Keratinocyte (primary cell): ENCODE results near the gene PPP1R18. TPM values are rescaled to one million over a fixed set of nuclear protein-coding genes. Genes with fewer than 3 reads are reported as not detected.

Source experiments
- DNase-seq: peaks from one replicate; pipeline ENCODE4 v3.0.0-alpha.2; 2011; ENCODE audit warnings: low read depth, missing footprints, low spot score
- FAIRE-seq: peaks from 2 replicates; lab custom pipeline; 2011; peaks lifted over from hg19 to GRCh38; lab: Jason Lieb, UNC
- H2AFZ ChIP-seq: 2 replicates; pipeline ENCODE4 v1.6.0; 2012; ENCODE audit warnings: low read length, control low read depth, inconsistent platforms; ENCODE audit not compliant: control insufficient read depth
- H3K27ac ChIP-seq: 2 replicates; pipeline ENCODE4 v1.5.1; 2011; ENCODE audit warnings: low read length; ENCODE audit not compliant: control insufficient read depth, insufficient read depth
- H3K27me3 ChIP-seq: 3 replicates; pipeline ENCODE4 v1.6.0; 2011; ENCODE audit warnings: low read length; ENCODE audit not compliant: control insufficient read depth, insufficient read depth; ENCODE audit errors: extremely low read depth
- H3K36me3 ChIP-seq, 2 experiments: 2 replicates in 1 of 2; 3 replicates in 1 of 2; pipeline ENCODE4 v1.5.1; 2011; ENCODE audit warnings: low read length in 2 of 2, mild to moderate bottlenecking in 1 of 2; ENCODE audit not compliant: control insufficient read depth in 2 of 2, insufficient read depth in 2 of 2; ENCODE audit errors: extremely low read depth in 1 of 2
- H3K4me1 ChIP-seq: 3 replicates; pipeline ENCODE4 v1.5.1; 2011; ENCODE audit warnings: low read length; ENCODE audit not compliant: control insufficient read depth, insufficient read depth; ENCODE audit errors: extremely low read depth
- H3K4me2 ChIP-seq: 3 replicates; pipeline ENCODE4 v1.6.0; 2011; ENCODE audit warnings: low read depth, low read length; ENCODE audit not compliant: control insufficient read depth, insufficient read depth; ENCODE audit errors: extremely low read depth
- H3K4me3 ChIP-seq, 3 experiments: fragments of 200-600 bp in 1 of 3; sonication (generic) in 1 of 3; 2 replicates in 2 of 3; 3 replicates in 1 of 3; pipeline ENCODE4 v1.5.1; 2011 to 2016; ENCODE audit warnings: low read length in 3 of 3, mild to moderate bottlenecking in 3 of 3, control low read depth in 2 of 3, inconsistent platforms in 1 of 3, low read depth in 1 of 3, mixed read lengths in 1 of 3, mixed run types in 1 of 3, moderate library complexity in 1 of 3; ENCODE audit not compliant: control insufficient read depth in 2 of 3, insufficient read depth in 2 of 3; ENCODE audit errors: extremely low read depth in 1 of 3
- H3K79me2 ChIP-seq: 2 replicates; pipeline ENCODE4 v1.6.0; 2012; ENCODE audit warnings: low read length; ENCODE audit not compliant: control insufficient read depth, insufficient read depth
- H3K9ac ChIP-seq: 3 replicates; pipeline ENCODE4 v1.6.0; 2011; ENCODE audit warnings: low read length; ENCODE audit not compliant: control insufficient read depth, insufficient read depth; ENCODE audit errors: extremely low read depth
- H3K9me1 ChIP-seq: 3 replicates; pipeline ENCODE4 v1.6.0; 2011; ENCODE audit warnings: low read length; ENCODE audit not compliant: control insufficient read depth, insufficient read depth; ENCODE audit errors: extremely low read depth
- H3K9me3 ChIP-seq: 2 replicates; pipeline ENCODE4 v1.5.1; 2012; ENCODE audit warnings: low read depth, low read length; ENCODE audit not compliant: control insufficient read depth
- H4K20me1 ChIP-seq: 3 replicates; pipeline ENCODE4 v1.6.0; 2011; ENCODE audit warnings: low read length; ENCODE audit not compliant: control insufficient read depth, insufficient read depth; ENCODE audit errors: extremely low read depth
- CTCF ChIP-seq, 3 experiments: IDR thresholded peaks in 1 of 3; conservative IDR thresholded peaks in 1 of 3; optimal IDR thresholded peaks in 1 of 3; 2 replicates in 2 of 3; 3 replicates in 1 of 3; pipeline versions ENCODE3 to v1.5.1; 2011; ENCODE audit warnings: low read length in 3 of 3, mild to moderate bottlenecking in 3 of 3, moderate library complexity in 2 of 3, control low read depth in 1 of 3, inconsistent platforms in 1 of 3; ENCODE audit not compliant: insufficient read depth in 2 of 3; ENCODE audit errors: extremely low read depth in 1 of 3
- EZH2 ChIP-seq: IDR thresholded peaks from one replicate; pipeline ENCODE4 v1.6.1; 2012; ENCODE audit warnings: inconsistent platforms, mild to moderate bottlenecking, low read length, moderate library complexity
- dilution Hi-C: fragments of 300-500 bp; cut with MboI; formaldehyde crosslinking; loops from one replicate; pipeline ENCODE4 v1.7.0; 2020; ENCODE audit warnings: low sequenced_read_pairs; ENCODE audit not compliant: extremely low pct_ligation_motif_present
- polyA plus RNA-seq, 5 experiments: library from polyadenylated mRNA; depleted of rRNA in 3 of 5; stranded (reverse) in 3 of 5; stranded (forward) in 1 of 5; unstranded in 1 of 5; fragments of >200 nt; gene quantifications; 1 replicate in 1 of 5; 2 replicates in 3 of 5; 3 replicates in 1 of 5; pipeline versions ENCODE4 v1.2.1 to v1.2.3, GENCODE V29; 2011 to 2012; ENCODE audit warnings: missing spikeins in 2 of 5, low read depth in 1 of 5, low replicate concordance in 1 of 5

The PPP1R18 gene
- polyA plus RNA-seq, 1 donor (not counting 4 experiments of a cell fraction or from before 2014, with no cell fraction given) = 88.9 TPM

- Histone ChIP-seq H3K9ac (no peak overlapping the region), H3K9me1 (no peaks in the 10 kb centered on the region), H3K36me3 (peaks cover 57 to 66% of the 10 kb centered on the region in 2 experiments), H3K27ac (no peak overlapping the region), H3K4me1 (no peaks in the 10 kb centered on the region), H3K4me3 (no peak overlapping the region), H3K27me3 (no peaks in the 10 kb centered on the region), H4K20me1 (no peaks in the 10 kb centered on the region), H3K79me2 (no peaks in the 10 kb centered on the region), H3K9me3 (no peaks in the 10 kb centered on the region), H2AFZ (no peak overlapping the region), H3K4me2 (no peak overlapping the region)
- TF ChIP-seq EZH2 = no peak
- TF ChIP-seq CTCF (optimal IDR thresholded peaks at IDR 0.05 in 1 of 3, IDR thresholded peaks at IDR 0.05 in 1 of 3, conservative IDR thresholded peaks at IDR 0.05 in 1 of 3; ENCODE audit: extremely low read depth in 1 of 3, insufficient read depth in 2 of 3, low read length in 3 of 3) = no peak
- dilution Hi-C loops = no loop called here
- FAIRE-seq (no peak), DNase-seq (no peak)
These were observed 29.0 kb downstream of the PPP1R18 start for GRCh38 chr6:30657454-30657853.

- no peak overlapping the region for H3K9ac ChIP-seq
- FAIRE-seq (no peak), DNase-seq (no peak)
- H3K36me3 ChIP-seq = peaks cover 49 to 58% of the 10 kb centered on the region in 2 experiments
- dilution Hi-C loops = no loop called here
- no peaks in the 10 kb centered on the region for H3K4me1 ChIP-seq
- H3K9me3 ChIP-seq = no peaks in the 10 kb centered on the region
- no peaks in the 10 kb centered on the region for H4K20me1 ChIP-seq
- no peak overlapping the region for H2AFZ ChIP-seq
- no peaks in the 10 kb centered on the region for H3K9me1 ChIP-seq
- no peaks in the 10 kb centered on the region for H3K27me3 ChIP-seq
- H3K4me2 ChIP-seq = no peak overlapping the region
- no peak for TF ChIP-seq EZH2
- no peak for TF ChIP-seq CTCF (optimal IDR thresholded peaks at IDR 0.05 in 1 of 3, IDR thresholded peaks at IDR 0.05 in 1 of 3, conservative IDR thresholded peaks at IDR 0.05 in 1 of 3; ENCODE audit: extremely low read depth in 1 of 3, insufficient read depth in 2 of 3, low read length in 3 of 3)
- no peak overlapping the region for H3K4me3 ChIP-seq
- no peak overlapping the region for H3K27ac ChIP-seq
- H3K79me2 ChIP-seq = no peaks in the 10 kb centered on the region
These were observed 29.9 kb downstream of the PPP1R18 start for GRCh38 chr6:30656513-30656912.
